Omental fat pad (tissue), 4 donors: ENCODE data around the gene ZNF350. TPM values are rescaled to one million over a fixed set of nuclear protein-coding genes. Genes with fewer than 3 reads are reported as not detected.
"Not testable (repeated sequence)": the region's sequence is repeated elsewhere in the genome, so short reads cannot be mapped to it uniquely, and the experiment has no call there.

Experiments
- ATAC-seq: fragments of 150-250 bp; one replicate; pipeline ENCODE4 v1.9.1; 2016; ENCODE audit warnings: mild to moderate bottlenecking, moderate library complexity; ENCODE audit not compliant: low FRiP score
- DNase-seq: peaks from one replicate; pipeline ENCODE4 v3.0.0-alpha.2; 2019; ENCODE audit warnings: low spot score
- CTCF ChIP-seq, 3 donors: fragments of 450-650 bp; IDR thresholded peaks; one replicate each; pipeline ENCODE4 v1.5.1; 2016 to 2017; ENCODE audit warnings: antibody characterized with exemption in 3 of 3, mild to moderate bottlenecking in 3 of 3, moderate library complexity in 2 of 3
- total RNA-seq, 4 donors: library from RNA; depleted of rRNA; stranded (reverse); fragments of >200 nt; gene quantifications; one replicate each; pipeline ENCODE4 v1.1.0, GENCODE V29; 2016

ZNF350 gene
- total RNA-seq, 4 donors from 2014 or later, result 8.3 to 15.4 (median 8.7) TPM

GRCh38 chr19:51965583-51965982, 21.1 kb downstream of the ZNF350 start:
- DNase-seq (no peak), ATAC-seq (no peak)
- no peak for TF ChIP-seq CTCF (IDR thresholded peaks at IDR 0.05)

GRCh38 chr19:51960621-51961233, 25.9 kb downstream of the ZNF350 start:
- ATAC-seq, DNase-seq: not testable (repeated sequence)

GRCh38 chr19:51959791-51960190, 26.8 kb downstream of the ZNF350 start:
- no peak for TF ChIP-seq CTCF (IDR thresholded peaks at IDR 0.05)
- ATAC-seq (no peak), DNase-seq (no peak)

- ATAC-seq, DNase-seq: not testable (repeated sequence)
Observed at GRCh38 chr19:51957846-51958245, 28.8 kb downstream of the ZNF350 start.

- ATAC-seq (no peak), DNase-seq (no peak)
- no peak for TF ChIP-seq CTCF (IDR thresholded peaks at IDR 0.05)
Observed at GRCh38 chr19:51948975-51949374, 37.7 kb downstream of the ZNF350 start.

GRCh38 chr19:51946602-51947001, 40.0 kb downstream of the ZNF350 start:
- ATAC-seq (no peak), DNase-seq (no peak)
- no peak for TF ChIP-seq CTCF (IDR thresholded peaks at IDR 0.05)

GRCh38 chr19:51944798-51945552, 41.7 kb downstream of the ZNF350 start:
- no peak for DNase-seq
- TF ChIP-seq CTCF (IDR thresholded peaks at IDR 0.05), result no peak

GRCh38 chr19:51938936-51939335, 47.7 kb downstream of the ZNF350 start:
- no peak for TF ChIP-seq CTCF (IDR thresholded peaks at IDR 0.05)
- ATAC-seq (no peak), DNase-seq (no peak)

More at GRCh38 chr19:51944798-51945552, 41.7 kb downstream of the ZNF350 start:
- no peak for ATAC-seq
